GM23248 (cell line): Measurements from ENCODE around the gene CD4. TPM values are rescaled to one million over a fixed set of nuclear protein-coding genes. Genes with fewer than 3 reads are reported as not detected.

ENCODE experiments used
- DNase-seq: peaks from one replicate; pipeline ENCODE4 v3.0.0-alpha.2; 2015
- H2AFZ ChIP-seq: fragments of 200-600 bp; sonication (generic); 2 replicates; pipeline ENCODE4 v1.6.1; 2016; ENCODE audit warnings: antibody characterized with exemption
- H3F3A ChIP-seq: fragments of 200-600 bp; sonication (generic); 2 replicates; pipeline ENCODE4 v1.6.1; 2016; ENCODE audit warnings: mild to moderate bottlenecking, antibody characterized with exemption, mixed run types; ENCODE audit not compliant: insufficient read depth
- H3K27ac ChIP-seq: fragments of 200-600 bp; sonication (generic); 2 replicates; pipeline ENCODE4 v1.5.1; 2016; ENCODE audit warnings: mild to moderate bottlenecking
- H3K27me3 ChIP-seq: fragments of 200-600 bp; sonication (generic); replicated peaks from 2 replicates; pipeline ENCODE4 v1.6.1; 2016; ENCODE audit warnings: mild to moderate bottlenecking; ENCODE audit not compliant: insufficient read depth
- H3K36me3 ChIP-seq: fragments of 200-600 bp; sonication (generic); 2 replicates; pipeline ENCODE4 v1.6.1; 2016; ENCODE audit warnings: low read depth, mild to moderate bottlenecking
- H3K4me1 ChIP-seq: fragments of 200-600 bp; sonication (generic); 2 replicates; pipeline ENCODE4 v1.6.1; 2016; ENCODE audit warnings: mild to moderate bottlenecking; ENCODE audit not compliant: insufficient read depth
- H3K4me2 ChIP-seq: fragments of 200-600 bp; sonication (generic); one replicate; pipeline ENCODE4 v1.6.1; 2016; ENCODE audit warnings: mild to moderate bottlenecking; ENCODE audit not compliant: unreplicated experiment
- H3K4me3 ChIP-seq: fragments of 200-600 bp; sonication (generic); 2 replicates; pipeline ENCODE4 v1.5.1; 2016; ENCODE audit warnings: mild to moderate bottlenecking
- H3K79me2 ChIP-seq: fragments of 200-600 bp; sonication (generic); 2 replicates; pipeline ENCODE4 v1.6.1; 2016; ENCODE audit warnings: mild to moderate bottlenecking; ENCODE audit not compliant: insufficient read depth
- H3K9ac ChIP-seq: fragments of 200-600 bp; sonication (generic); 2 replicates; pipeline ENCODE4 v1.6.1; 2016; ENCODE audit warnings: mild to moderate bottlenecking
- H3K9me2 ChIP-seq: fragments of 200-600 bp; sonication (generic); 2 replicates; pipeline ENCODE4 v1.6.1; 2016; ENCODE audit warnings: mixed run types, mild to moderate bottlenecking, moderate library complexity; ENCODE audit not compliant: insufficient read depth
- H3K9me3 ChIP-seq: fragments of 200-600 bp; sonication (generic); one replicate; pipeline ENCODE4 v1.6.1; 2017; ENCODE audit warnings: low read depth
- H4K20me1 ChIP-seq: fragments of 200-600 bp; sonication (generic); 2 replicates; pipeline ENCODE4 v1.6.0; 2016; ENCODE audit not compliant: insufficient read depth
- EZH2 ChIP-seq: fragments of 200-600 bp; sonication (generic); IDR thresholded peaks from 2 replicates; pipeline ENCODE4 v1.6.1; 2018; ENCODE audit warnings: antibody characterized with exemption, mild to moderate bottlenecking; ENCODE audit not compliant: insufficient read depth, poor library complexity, severe bottlenecking
- EZH2phosphoT487 ChIP-seq: fragments of 200-600 bp; sonication (generic); IDR thresholded peaks from 2 replicates; pipeline ENCODE4 v1.6.1; 2018; ENCODE audit warnings: antibody characterized with exemption, moderate library complexity, mild to moderate bottlenecking, low read depth; ENCODE audit not compliant: insufficient read depth
- WGBS, 2 experiments: methylation state at CpG; one replicate each; pipeline ENCODE4 v1.1.6; 2015 to 2017; ENCODE audit warnings: low lambda C conversion rate in 2 of 2, low coverage in 1 of 2; ENCODE audit errors: missing lambda C conversion rate in 2 of 2; 5-methylcytosine and 5-hydroxymethylcytosine counted together
- in situ Hi-C: fragments of 300-500 bp; cut with MboI; formaldehyde crosslinking; loops from 2 replicates; pipeline ENCODE4 v1.15.0; 2020
- polyA plus RNA-seq: library from polyadenylated mRNA; unstranded; fragments of >200 nt; fragmentation: Nextera tagmentation; extraction: Ambion mirVana; gene quantifications from 2 replicates; pipeline ENCODE4 v1.2.1, GENCODE V29; 2016
- total RNA-seq: library from RNA; depleted of rRNA; stranded (reverse); fragments of >200 nt; shearing (Covaris generic); gene quantifications from 2 replicates; pipeline ENCODE4 v1.2.3, GENCODE V29; 2014

Gene CD4
- total and polyA plus RNA-seq, 2 experiments from 2014 or later: not detected

DNA sequence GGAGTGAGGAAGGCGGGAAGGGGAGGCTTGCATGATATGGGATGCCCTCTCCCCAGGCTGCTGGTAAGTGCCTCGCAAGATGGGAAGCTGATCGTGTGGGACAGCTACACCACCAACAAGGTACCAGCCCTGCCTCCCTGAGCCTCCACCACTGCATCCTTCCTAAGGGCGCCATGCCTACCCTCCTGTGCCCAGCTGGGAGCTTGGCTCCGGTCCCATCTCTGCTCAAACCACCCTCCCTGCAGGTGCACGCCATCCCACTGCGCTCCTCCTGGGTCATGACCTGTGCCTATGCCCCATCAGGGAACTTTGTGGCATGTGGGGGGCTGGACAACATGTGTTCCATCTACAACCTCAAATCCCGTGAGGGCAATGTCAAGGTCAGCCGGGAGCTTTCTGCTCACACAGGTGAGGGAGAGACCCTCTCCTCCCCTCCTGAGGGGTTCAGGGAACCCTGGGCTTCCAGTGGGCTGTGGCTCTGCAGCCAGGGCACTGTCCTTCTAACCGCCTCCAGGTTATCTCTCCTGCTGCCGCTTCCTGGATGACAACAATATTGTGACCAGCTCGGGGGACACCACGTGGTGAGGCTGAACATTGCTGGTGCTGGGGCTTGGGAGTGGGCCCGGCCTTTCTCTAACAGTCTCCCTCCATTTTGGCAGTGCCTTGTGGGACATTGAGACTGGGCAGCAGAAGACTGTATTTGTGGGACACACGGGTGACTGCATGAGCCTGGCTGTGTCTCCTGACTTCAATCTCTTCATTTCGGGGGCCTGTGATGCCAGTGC, 54.0 kb downstream of the CD4 start:
- H3K9me2 ChIP-seq: no peaks in the 10 kb centered on the region
- H3F3A ChIP-seq: no peaks in the 10 kb centered on the region
- no peak overlapping the region for H3K4me3 ChIP-seq
- WGBS, 2 experiments: 82 to 87% methylated on average over 13 to 16 of the region's 16 CpGs
- H3K79me2 ChIP-seq: peaks cover 13% of the 10 kb centered on the region; the same call in 1 of the 2 replicates
- H3K9ac ChIP-seq: no peak overlapping the region
- no peak overlapping the region for H3K27ac ChIP-seq
- no peaks in the 10 kb centered on the region for H3K9me3 ChIP-seq
- no peaks in the 10 kb centered on the region for H4K20me1 ChIP-seq
- peaks cover 22% of the 10 kb centered on the region; the same call in 1 of the 2 replicates for H3K36me3 ChIP-seq
- TF ChIP-seq EZH2: no peak
- no peak for TF ChIP-seq EZH2phosphoT487
- H3K4me2 ChIP-seq: no peak overlapping the region
- in situ Hi-C loops: no loop called here
- H3K4me1 ChIP-seq: no peaks in the 10 kb centered on the region
- no peak for DNase-seq
- H2AFZ ChIP-seq: no peak overlapping the region
- H3K27me3 ChIP-seq: no peaks in the 10 kb centered on the region

DNA sequence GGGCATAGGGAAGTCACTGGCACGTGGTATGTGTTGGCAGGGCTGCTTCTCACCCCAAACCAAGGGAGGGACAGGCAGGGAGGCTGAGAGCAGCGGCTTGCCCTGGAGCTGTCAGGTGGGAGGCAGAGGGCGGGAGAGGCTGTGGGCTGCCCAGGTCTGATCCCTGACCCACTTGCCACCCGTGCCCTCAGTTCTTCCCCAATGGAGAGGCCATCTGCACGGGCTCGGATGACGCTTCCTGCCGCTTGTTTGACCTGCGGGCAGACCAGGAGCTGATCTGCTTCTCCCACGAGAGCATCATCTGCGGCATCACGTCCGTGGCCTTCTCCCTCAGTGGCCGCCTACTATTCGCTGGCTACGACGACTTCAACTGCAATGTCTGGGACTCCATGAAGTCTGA, 56.1 kb downstream of the CD4 start:
- Histone ChIP-seq H3K4me1 (no peaks in the 10 kb centered on the region), H3K27ac (no peak overlapping the region), H3F3A (no peaks in the 10 kb centered on the region), H2AFZ (no peak overlapping the region), H3K9me3 (no peaks in the 10 kb centered on the region), H3K9me2 (no peaks in the 10 kb centered on the region), H3K4me2 (no peak overlapping the region), H3K79me2 (peaks cover 28% of the 10 kb centered on the region), H3K9ac (no peak overlapping the region), H3K27me3 (no peaks in the 10 kb centered on the region), H3K4me3 (no peak overlapping the region), H3K36me3 (peaks cover 22% of the 10 kb centered on the region; the same call in 1 of the 2 replicates), H4K20me1 (no peaks in the 10 kb centered on the region)
- 92 to 93% methylated on average over 17 of the region's 17 CpGs for WGBS, 2 experiments
- TF ChIP-seq EZH2phosphoT487 (no peak), EZH2 (no peak)
- DNase-seq: no peak
- in situ Hi-C loops: no loop called here

- no peak for DNase-seq
- H3K27me3 ChIP-seq: no peaks in the 10 kb centered on the region
- H3K4me1 ChIP-seq: no peaks in the 10 kb centered on the region
- no peak overlapping the region for H3K9ac ChIP-seq
- H4K20me1 ChIP-seq: no peaks in the 10 kb centered on the region
- 0 out of 2 replicates have a peak, but pooled peaks cover 2% of the 10 kb centered on the region for H3F3A ChIP-seq
- H3K27ac ChIP-seq: no peak overlapping the region
- no peaks in the 10 kb centered on the region for H3K9me3 ChIP-seq
- H3K4me3 ChIP-seq: no peak overlapping the region
- H3K4me2 ChIP-seq: no peak overlapping the region
- in situ Hi-C loops: no loop called here
- H3K79me2 ChIP-seq: peaks cover 33% of the 10 kb centered on the region
- H3K36me3 ChIP-seq: peaks cover 22% of the 10 kb centered on the region; the same call in 1 of the 2 replicates
- no peaks in the 10 kb centered on the region for H3K9me2 ChIP-seq
- TF ChIP-seq EZH2: no peak
- TF ChIP-seq EZH2phosphoT487: no peak
- no peak overlapping the region for H2AFZ ChIP-seq
- WGBS, 2 experiments: 78% methylated on average over 7 of the region's 7 CpGs
These were observed 57.1 kb downstream of the CD4 start for GRCh38 chr12:6846316-6846869.

DNA sequence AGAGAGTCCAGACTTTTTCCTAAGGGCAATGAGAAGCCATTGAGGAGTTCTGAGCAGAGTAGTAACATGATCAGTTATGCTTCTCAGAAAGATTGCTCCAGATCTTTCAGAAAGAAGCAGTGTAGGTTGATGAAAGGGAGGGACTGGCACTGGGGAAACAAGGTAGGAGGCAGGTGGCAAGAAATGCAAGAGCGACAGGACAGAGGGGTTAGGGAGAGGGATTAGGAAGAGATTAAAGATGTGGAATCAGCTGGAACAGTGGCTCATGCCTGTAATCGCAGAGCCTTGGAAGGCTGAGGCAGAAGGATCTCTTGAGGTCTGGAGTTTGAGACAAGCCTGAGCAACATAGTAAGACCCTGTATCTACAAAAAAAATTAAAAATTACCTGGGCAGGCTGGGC, 58.3 kb downstream of the CD4 start:
- in situ Hi-C loops: no loop called here
- 0 out of 2 replicates have a peak, but pooled peaks cover 5% of the 10 kb centered on the region for H3F3A ChIP-seq

More for the DNA sequence above, 58.3 kb downstream of the CD4 start:
- H3K36me3 ChIP-seq: peaks cover 22% of the 10 kb centered on the region; the same call in 1 of the 2 replicates
- H3K9me3 ChIP-seq: no peaks in the 10 kb centered on the region
- H4K20me1 ChIP-seq: no peaks in the 10 kb centered on the region
- no peak overlapping the region for H3K4me3 ChIP-seq
- TF ChIP-seq EZH2: no peak
- no peak for TF ChIP-seq EZH2phosphoT487
- H3K4me2 ChIP-seq: no peak overlapping the region
- no peaks in the 10 kb centered on the region for H3K27me3 ChIP-seq
- H3K9me2 ChIP-seq: no peaks in the 10 kb centered on the region
- no peak overlapping the region for H3K27ac ChIP-seq
- no peak for DNase-seq
- peaks cover 33% of the 10 kb centered on the region for H3K79me2 ChIP-seq
- WGBS, 2 experiments: 95 to 100% methylated on average over 2 of the region's 2 CpGs
- no peak overlapping the region for H2AFZ ChIP-seq
- H3K9ac ChIP-seq: no peak overlapping the region
- H3K4me1 ChIP-seq: no peaks in the 10 kb centered on the region
